ENCODE measurements around the gene LSS. TPM values are rescaled to one million over a fixed set of nuclear protein-coding genes. Genes with fewer than 3 reads are reported as not detected.

Gene LSS
- polyA plus RNA-seq, 1 donor from 2014 or later = 101 TPM

DNA sequence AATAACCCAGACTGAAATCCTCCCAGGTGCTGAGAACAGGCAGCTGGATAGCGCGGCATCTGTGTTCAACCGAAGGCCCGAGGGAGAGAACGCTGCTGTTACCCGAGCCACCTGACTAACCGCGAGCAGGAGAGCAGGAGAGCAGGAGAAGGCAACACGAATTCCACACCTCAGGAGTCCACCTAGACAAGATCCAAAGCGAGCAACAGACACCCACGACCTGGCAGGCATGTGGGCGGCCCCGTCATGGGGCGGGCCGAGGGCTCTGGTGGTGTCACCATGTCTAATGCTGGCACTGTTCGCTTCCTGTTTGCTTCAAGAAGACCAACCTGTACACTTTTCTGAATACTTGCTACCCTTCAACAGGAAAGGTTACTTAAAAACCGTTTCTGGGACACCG, 23.4 kb downstream of the LSS start:
- TF ChIP-seq EP300 (conservative IDR thresholded peaks at IDR 0.05; ENCODE audit: poor library complexity, severe bottlenecking) = no peak
- TF ChIP-seq, protein P1, sequence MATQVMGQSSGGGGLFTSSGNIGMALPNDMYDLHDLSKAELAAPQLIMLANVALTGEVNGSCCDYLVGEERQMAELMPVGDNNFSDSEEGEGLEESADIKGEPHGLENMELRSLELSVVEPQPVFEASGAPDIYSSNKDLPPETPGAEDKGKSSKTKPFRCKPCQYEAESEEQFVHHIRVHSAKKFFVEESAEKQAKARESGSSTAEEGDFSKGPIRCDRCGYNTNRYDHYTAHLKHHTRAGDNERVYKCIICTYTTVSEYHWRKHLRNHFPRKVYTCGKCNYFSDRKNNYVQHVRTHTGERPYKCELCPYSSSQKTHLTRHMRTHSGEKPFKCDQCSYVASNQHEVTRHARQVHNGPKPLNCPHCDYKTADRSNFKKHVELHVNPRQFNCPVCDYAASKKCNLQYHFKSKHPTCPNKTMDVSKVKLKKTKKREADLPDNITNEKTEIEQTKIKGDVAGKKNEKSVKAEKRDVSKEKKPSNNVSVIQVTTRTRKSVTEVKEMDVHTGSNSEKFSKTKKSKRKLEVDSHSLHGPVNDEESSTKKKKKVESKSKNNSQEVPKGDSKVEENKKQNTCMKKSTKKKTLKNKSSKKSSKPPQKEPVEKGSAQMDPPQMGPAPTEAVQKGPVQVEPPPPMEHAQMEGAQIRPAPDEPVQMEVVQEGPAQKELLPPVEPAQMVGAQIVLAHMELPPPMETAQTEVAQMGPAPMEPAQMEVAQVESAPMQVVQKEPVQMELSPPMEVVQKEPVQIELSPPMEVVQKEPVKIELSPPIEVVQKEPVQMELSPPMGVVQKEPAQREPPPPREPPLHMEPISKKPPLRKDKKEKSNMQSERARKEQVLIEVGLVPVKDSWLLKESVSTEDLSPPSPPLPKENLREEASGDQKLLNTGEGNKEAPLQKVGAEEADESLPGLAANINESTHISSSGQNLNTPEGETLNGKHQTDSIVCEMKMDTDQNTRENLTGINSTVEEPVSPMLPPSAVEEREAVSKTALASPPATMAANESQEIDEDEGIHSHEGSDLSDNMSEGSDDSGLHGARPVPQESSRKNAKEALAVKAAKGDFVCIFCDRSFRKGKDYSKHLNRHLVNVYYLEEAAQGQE (IDR thresholded peaks at IDR 0.05; ENCODE audit: borderline replicate concordance) = no peak
- no peak overlapping the region for H3K27ac ChIP-seq (ENCODE audit: low read length)
- no peak overlapping the region for H3K9ac ChIP-seq (ENCODE audit: low read length)
- H3F3A ChIP-seq (ENCODE audit: insufficient read depth, low read length, poor library complexity, severe bottlenecking) = no peaks in the 10 kb centered on the region
- H3K4me2 ChIP-seq (ENCODE audit: low read length) = no peak overlapping the region
- no peaks in the 10 kb centered on the region for H3K27me3 ChIP-seq (ENCODE audit: insufficient read depth, low read depth, low read length)
- no peaks in the 10 kb centered on the region for H3K79me2 ChIP-seq (replicated peaks; ENCODE audit: insufficient read depth, low read length)
- no peaks in the 10 kb centered on the region for H3K9me3 ChIP-seq (ENCODE audit: low read length)
- no peak overlapping the region for H3K4me3 ChIP-seq (ENCODE audit: low read length)
- no peaks in the 10 kb centered on the region for H3K36me3 ChIP-seq (ENCODE audit: insufficient read depth, low read length)
- H3K9me2 ChIP-seq (ENCODE audit: insufficient read depth, low read length) = no peaks in the 10 kb centered on the region
- H2AFZ ChIP-seq (ENCODE audit: low read depth, low read length) = no peak overlapping the region
- no peaks in the 10 kb centered on the region for H4K20me1 ChIP-seq (ENCODE audit: insufficient read depth)

DNA sequence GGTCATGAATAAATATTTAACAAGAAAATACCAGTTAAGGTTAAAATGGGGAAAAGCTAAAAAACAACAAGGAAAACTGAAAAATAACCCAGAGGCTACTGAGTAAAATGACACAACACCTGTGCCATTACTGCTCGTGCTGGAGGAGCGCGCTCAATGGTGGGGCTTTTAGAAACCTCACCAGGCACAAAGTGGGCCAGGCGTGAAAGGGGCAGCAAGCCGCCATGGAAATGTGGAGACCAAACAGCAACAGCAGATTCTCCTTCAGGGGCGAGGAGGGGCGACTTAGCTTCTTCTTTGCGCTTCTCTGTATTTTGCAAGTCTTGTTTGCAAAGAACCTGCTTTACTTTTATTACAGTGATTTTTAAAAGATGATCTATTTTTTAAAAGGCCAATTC, 25.4 kb downstream of the LSS start:
- Histone ChIP-seq H3K4me2 (ENCODE audit: low read length) (no peak overlapping the region), H3K9ac (ENCODE audit: low read length) (no peak overlapping the region), H4K20me1 (ENCODE audit: insufficient read depth) (no peaks in the 10 kb centered on the region), H3K36me3 (ENCODE audit: insufficient read depth, low read length) (peaks cover 8% of the 10 kb centered on the region), H3K9me2 (ENCODE audit: insufficient read depth, low read length) (no peaks in the 10 kb centered on the region), H2AFZ (ENCODE audit: low read depth, low read length) (no peak overlapping the region), H3K79me2 (replicated peaks; ENCODE audit: insufficient read depth, low read length) (no peaks in the 10 kb centered on the region), H3K9me3 (ENCODE audit: low read length) (peaks cover 5% of the 10 kb centered on the region), H3K4me3 (ENCODE audit: low read length) (no peak overlapping the region), H3K27me3 (ENCODE audit: insufficient read depth, low read depth, low read length) (no peaks in the 10 kb centered on the region), H3F3A (ENCODE audit: insufficient read depth, low read length, poor library complexity, severe bottlenecking) (no peaks in the 10 kb centered on the region), H3K27ac (ENCODE audit: low read length) (no peak overlapping the region)
- TF ChIP-seq MXI1 (conservative IDR thresholded peaks at IDR 0.05; ENCODE audit: poor library complexity, severe bottlenecking) (no peak), RAD21 (conservative IDR thresholded peaks at IDR 0.05) (no peak), POLR2AphosphoS5 (IDR thresholded peaks at IDR 0.05) (no peak), EP300 (conservative IDR thresholded peaks at IDR 0.05; ENCODE audit: poor library complexity, severe bottlenecking) (no peak), SMC3 (conservative IDR thresholded peaks at IDR 0.05; ENCODE audit: poor library complexity) (no peak), EZH2 (IDR thresholded peaks at IDR 0.05; ENCODE audit: borderline replicate concordance, insufficient read depth, low read length, poor library complexity, severe bottlenecking) (no peak)
- TF ChIP-seq, protein P2, sequence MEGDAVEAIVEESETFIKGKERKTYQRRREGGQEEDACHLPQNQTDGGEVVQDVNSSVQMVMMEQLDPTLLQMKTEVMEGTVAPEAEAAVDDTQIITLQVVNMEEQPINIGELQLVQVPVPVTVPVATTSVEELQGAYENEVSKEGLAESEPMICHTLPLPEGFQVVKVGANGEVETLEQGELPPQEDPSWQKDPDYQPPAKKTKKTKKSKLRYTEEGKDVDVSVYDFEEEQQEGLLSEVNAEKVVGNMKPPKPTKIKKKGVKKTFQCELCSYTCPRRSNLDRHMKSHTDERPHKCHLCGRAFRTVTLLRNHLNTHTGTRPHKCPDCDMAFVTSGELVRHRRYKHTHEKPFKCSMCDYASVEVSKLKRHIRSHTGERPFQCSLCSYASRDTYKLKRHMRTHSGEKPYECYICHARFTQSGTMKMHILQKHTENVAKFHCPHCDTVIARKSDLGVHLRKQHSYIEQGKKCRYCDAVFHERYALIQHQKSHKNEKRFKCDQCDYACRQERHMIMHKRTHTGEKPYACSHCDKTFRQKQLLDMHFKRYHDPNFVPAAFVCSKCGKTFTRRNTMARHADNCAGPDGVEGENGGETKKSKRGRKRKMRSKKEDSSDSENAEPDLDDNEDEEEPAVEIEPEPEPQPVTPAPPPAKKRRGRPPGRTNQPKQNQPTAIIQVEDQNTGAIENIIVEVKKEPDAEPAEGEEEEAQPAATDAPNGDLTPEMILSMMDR (IDR thresholded peaks at IDR 0.05; ENCODE audit: poor library complexity, severe bottlenecking) = no peak
- TF ChIP-seq, protein P1 (IDR thresholded peaks at IDR 0.05; ENCODE audit: borderline replicate concordance) = no peak

All from neural cell (in vitro differentiated cells).